GM12878 (cell line): ENCODE results near the gene PRRC1. TPM values are rescaled to one million over a fixed set of nuclear protein-coding genes. Genes with fewer than 3 reads are reported as not detected.

Experiments
- ATAC-seq: fragments of 200-7000 bp; cut with Tn5 transposase; 3 replicates; pipeline ENCODE4 v1.9.1; 2020; ENCODE audit warnings: mild to moderate bottlenecking, moderate library complexity
- BruUV-seq: library from RNA; stranded (reverse); fragments of 400-500 nt; replicated peaks from 2 replicates; lab custom pipeline; 2021; lab: Mats Ljungman, UMichigan
- CTCF ChIA-PET: fragments of 300-600 bp; sonication (Branson Sonifier 250); formaldehyde crosslinking; extraction: SDS; loops from one replicate; lab custom pipeline; 2021; ENCODE audit warnings: inconsistent platforms; lab: Yijun Ruan, JAX
- POLR2A ChIA-PET: fragments of 350-600 bp; formaldehyde crosslinking; extraction: SDS; loops from one replicate; lab custom pipeline; 2021; ENCODE audit warnings: inconsistent platforms; lab: Charles Lee
- RAD21 ChIA-PET: fragments of 300-600 bp; sonication (Branson Sonifier 250); formaldehyde crosslinking; loops from one replicate; lab custom pipeline; 2023; ENCODE audit warnings: antibody characterized with exemption; ENCODE audit not compliant: unreplicated experiment; lab: Charles Lee
- SMC1A ChIA-PET: fragments of 300-600 bp; sonication (Branson Sonifier 250); formaldehyde crosslinking; loops from one replicate; lab custom pipeline; 2023; ENCODE audit not compliant: unreplicated experiment, uncharacterized antibody; lab: Charles Lee
- DNase-seq: peaks from one replicate; pipeline ENCODE4 v3.0.0-alpha.2; 2011; ENCODE audit warnings: low read depth, low spot score
- FAIRE-seq: peaks from 3 replicates; lab custom pipeline; 2011; peaks lifted over from hg19 to GRCh38; lab: Jason Lieb, UNC
- H2AFZ ChIP-seq: 2 replicates; pipeline ENCODE4 v1.6.0; 2011; ENCODE audit warnings: low read depth, low read length, control low read depth; ENCODE audit not compliant: control insufficient read depth
- H3K27ac ChIP-seq: 2 replicates; pipeline ENCODE4 v1.5.1; 2011; ENCODE audit warnings: control low read depth; ENCODE audit not compliant: control insufficient read depth, insufficient read depth
- H3K27me3 ChIP-seq, 2 experiments: replicated peaks in 1 of 2; 2 replicates each; pipeline versions ENCODE4 v1.6.0 to v1.6.1; 2011; ENCODE audit warnings: low read length in 1 of 2; ENCODE audit not compliant: control insufficient read depth in 2 of 2, insufficient read depth in 2 of 2
- H3K36me3 ChIP-seq, 2 experiments: 2 replicates each; pipeline ENCODE4 v1.5.1; 2011; ENCODE audit warnings: low read length in 1 of 2; ENCODE audit not compliant: control insufficient read depth in 2 of 2, insufficient read depth in 2 of 2
- H3K4me1 ChIP-seq: 2 replicates; pipeline ENCODE4 v1.6.1; 2011; ENCODE audit warnings: mild to moderate bottlenecking, low read length, moderate library complexity, mixed read lengths; ENCODE audit not compliant: control insufficient read depth, insufficient read depth
- H3K4me2 ChIP-seq: 2 replicates; pipeline ENCODE4 v1.6.0; 2011; ENCODE audit warnings: control low read depth; ENCODE audit not compliant: control insufficient read depth, insufficient read depth
- H3K4me3 ChIP-seq: fragments of 200-600 bp; sonication (generic); 2 replicates; pipeline ENCODE4 v1.5.1; 2016
- H3K79me2 ChIP-seq: 2 replicates; pipeline ENCODE4 v1.6.0; 2011; ENCODE audit warnings: low read length; ENCODE audit not compliant: control insufficient read depth, insufficient read depth
- H3K9ac ChIP-seq: 2 replicates; pipeline ENCODE4 v1.8.0; 2011; ENCODE audit warnings: low read length, control low read depth, mixed read lengths; ENCODE audit not compliant: control insufficient read depth, insufficient read depth
- H3K9me3 ChIP-seq: replicated peaks from 3 replicates; pipeline ENCODE4 v1.5.1; 2011; ENCODE audit warnings: mild to moderate bottlenecking, low read length; ENCODE audit not compliant: control insufficient read depth, insufficient read depth
- H4K20me1 ChIP-seq: 2 replicates; pipeline ENCODE4 v1.6.0; 2011; ENCODE audit not compliant: control insufficient read depth, insufficient read depth
- ASH2L ChIP-seq: fragments of 300-600, 200-600 bp; sonication (generic); IDR thresholded peaks from 2 replicates; pipeline ENCODE4 v1.6.1; 2017; ENCODE audit warnings: low read depth, mild to moderate bottlenecking, borderline replicate concordance
- ATF7 ChIP-seq: fragments of 450-650 bp; IDR thresholded peaks from 2 replicates; pipeline ENCODE4 v1.6.1; 2016; ENCODE audit warnings: low read depth, mild to moderate bottlenecking
- CEBPB ChIP-seq, 2 experiments: fragments of 150-350 bp in 1 of 2; IDR thresholded peaks; 2 replicates each; pipeline ENCODE4 v1.6.1; 2012 to 2014; ENCODE audit warnings: low read depth in 2 of 2, low read length in 2 of 2, borderline replicate concordance in 1 of 2, inconsistent platforms in 1 of 2
- FOXM1 ChIP-seq: IDR thresholded peaks from 2 replicates; pipeline ENCODE4 v1.6.1; 2012; ENCODE audit warnings: low read depth, mild to moderate bottlenecking, inconsistent platforms, low read length, moderate library complexity
- IKZF2 ChIP-seq, 2 experiments: fragments of 450-650 bp; IDR thresholded peaks; 2 replicates each; pipeline ENCODE4 v1.6.1; 2017; ENCODE audit warnings: mild to moderate bottlenecking in 2 of 2, moderate library complexity in 2 of 2
- KLF5 ChIP-seq: fragments of 450-650 bp; IDR thresholded peaks from 2 replicates; pipeline ENCODE4 v1.6.1; 2014; ENCODE audit warnings: mild to moderate bottlenecking; ENCODE audit not compliant: partially characterized antibody
- MEF2B ChIP-seq: fragments of 450-650 bp; IDR thresholded peaks from 2 replicates; pipeline ENCODE4 v1.6.1; 2018; ENCODE audit warnings: mild to moderate bottlenecking, moderate library complexity; ENCODE audit not compliant: partially characterized antibody, poor library complexity, severe bottlenecking
- NFYB ChIP-seq: IDR thresholded peaks from 2 replicates; pipeline ENCODE4 v1.6.1; 2011; ENCODE audit warnings: low read depth, mild to moderate bottlenecking, low read length, improper control_type of control experiment, moderate library complexity; ENCODE audit not compliant: insufficient read depth
- NKRF ChIP-seq: fragments of 450-650 bp; conservative IDR thresholded peaks from 2 replicates; pipeline ENCODE4 v1.6.1; 2017; ENCODE audit warnings: mild to moderate bottlenecking, moderate library complexity
- PML ChIP-seq: IDR thresholded peaks from 2 replicates; pipeline ENCODE4 v1.6.1; 2012; ENCODE audit warnings: low read length, inconsistent platforms
- RELB ChIP-seq: fragments of 450-650 bp; IDR thresholded peaks from 2 replicates; pipeline ENCODE4 v1.6.1; 2017; ENCODE audit warnings: low read depth, mild to moderate bottlenecking, moderate library complexity
- ZNF687 ChIP-seq: fragments of 450-650 bp; IDR thresholded peaks from 2 replicates; pipeline ENCODE4 v1.6.1; 2017; ENCODE audit warnings: mild to moderate bottlenecking, moderate library complexity
- WGBS: methylation state at CpG from one replicate; pipeline ENCODE4 v1.1.6; 2016; ENCODE audit warnings: low lambda C conversion rate; ENCODE audit not compliant: insufficient replicate concordance, insufficient coverage; ENCODE audit errors: missing lambda C conversion rate; 5-methylcytosine and 5-hydroxymethylcytosine counted together
- in situ Hi-C: fragments of 300-500 bp; cut with MboI; formaldehyde crosslinking; loops from 9 replicates; pipeline ENCODE4 v1.14.3; 2018; ENCODE audit warnings: mixed read lengths
- intact Hi-C: fragments of 100-400 bp; cut with micrococcal nuclease; formaldehyde crosslinking; loops from one replicate; pipeline ENCODE4 v1.14.2; 2022; ENCODE audit not compliant: unreplicated experiment
- polyA plus RNA-seq, 11 experiments: library from polyadenylated mRNA; depleted of rRNA in 4 of 11; unstranded in 6 of 11; stranded (reverse) in 5 of 11; fragments of >200 nt; fragmentation: Nextera tagmentation in 4 of 11; fragmentation: Illumina TruSeq in 1 of 11; extraction: Ambion mirVana in 4 of 11; extraction: Trizol in 1 of 11; gene quantifications; 1 replicate in 1 of 11; 2 replicates in 10 of 11; pipeline versions ENCODE4 v1.2.1 to v1.2.3, GENCODE V29; 2011 to 2016; ENCODE audit warnings: inconsistent platforms in 2 of 11, missing spikeins in 2 of 11, low read depth in 1 of 11
- total RNA-seq, 4 experiments: library from RNA; depleted of rRNA in 3 of 4; stranded (reverse); fragments of >200 nt in 3 of 4; fragmentation: Illumina TruSeq in 1 of 4; extraction: Trizol in 1 of 4; gene quantifications; 2 replicates each; pipeline versions ENCODE4 v1.2.1 to v1.2.3, GENCODE V29; 2013 to 2021

Gene PRRC1
- total and polyA plus RNA-seq, 10 of the 15 experiments (the other 5 are each of a cell fraction or from before 2014, with no cell fraction given), result 19.0 to 54.5 (median 31.0) TPM

GRCh38 chr5:127599320-127599719 is 81.9 kb downstream of the PRRC1 start (continued):
- TF ChIP-seq CEBPB (IDR thresholded peaks at IDR 0.05; ENCODE audit: borderline replicate concordance in 1 of 2, low read depth in 2 of 2, low read length in 2 of 2) (no peak), FOXM1 (no peak), KLF5 (no peak)

GRCh38 chr5:127599847-127600246 is 82.4 kb downstream of the PRRC1 start:
- intact Hi-C loops (no loop called here), in situ Hi-C loops (no loop called here)
- H3K4me3 ChIP-seq, result no peak overlapping the region
- H3K9ac ChIP-seq, result no peak overlapping the region
- ChIA-PET POLR2A (interaction anchor here (0.7 to 1.4 kb wide), 3 partner anchors 9 to 14 kb away, joined by 4 to 7 read pairs (median 5); no protein-coding TSS in a partner anchor), SMC1A (interaction anchor here (0.6 to 9.4 kb wide), 9 partner anchors 9 to 275 kb away, joined by 3 to 111 read pairs (median 4); no protein-coding TSS in a partner anchor), RAD21 (interaction anchor here (1.0 to 2.5 kb wide), 6 partner anchors 8 to 36 kb away, joined by 3 to 8 read pairs (median 3); no protein-coding TSS in a partner anchor), CTCF (interaction anchor here (0.6 to 2.1 kb wide), 4 partner anchors 8 to 30 kb away, joined by 3 to 9 read pairs (median 4); no protein-coding TSS in a partner anchor)
- no TSS peak for BruUV-seq
- no peaks in the 10 kb centered on the region for H3K4me1 ChIP-seq
- no peaks in the 10 kb centered on the region for H3K9me3 ChIP-seq
- no peaks in the 10 kb centered on the region for H4K20me1 ChIP-seq
- H3K36me3 ChIP-seq, result no peaks in the 10 kb centered on the region
- no peak overlapping the region for H3K27ac ChIP-seq
- no peaks in the 10 kb centered on the region for H3K27me3 ChIP-seq
- no peak for ATAC-seq
- DNase-seq, result no peak
- H3K4me2 ChIP-seq, result no peak overlapping the region
- no peaks in the 10 kb centered on the region for H3K79me2 ChIP-seq
- FAIRE-seq, result no peak
- H2AFZ ChIP-seq, result no peak overlapping the region
- WGBS, result 50% methylated on average over 4 of the region's 4 CpGs
- TF ChIP-seq ATF7 (no peak), IKZF2 (IDR thresholded peaks at IDR 0.05) (no peak), NFYB (no peak), NKRF (no peak), RELB (no peak), ASH2L (no peak), ZNF687 (no peak), PML (no peak), MEF2B (no peak)
